PFSK-1 (cell line): Measurements from ENCODE around the gene GABRR3.

ENCODE experiments used
- FOXP2 ChIP-seq: optimal IDR thresholded peaks from 2 replicates; pipeline ENCODE3; 2011; ENCODE audit warnings: borderline replicate concordance, control low read depth, inconsistent platforms; ENCODE audit not compliant: insufficient read depth; ENCODE audit errors: extremely low read length, extremely low read depth
- POLR2AphosphoS5 ChIP-seq: IDR thresholded peaks from 2 replicates; pipeline ENCODE4 v1.6.1; 2012; ENCODE audit warnings: low read depth, mild to moderate bottlenecking, control low read depth, low read length, moderate library complexity
- REST ChIP-seq, 2 experiments: IDR thresholded peaks; 2 replicates each; pipeline versions ENCODE4 v1.6.1 to v1.8.0; 2011 to 2012; ENCODE audit warnings: low read depth in 2 of 2, low read length in 2 of 2, control low read depth in 1 of 2, inconsistent platforms in 1 of 2, mild to moderate bottlenecking in 1 of 2, moderate library complexity in 1 of 2; ENCODE audit not compliant: insufficient read depth in 1 of 2
- SIN3A ChIP-seq: IDR thresholded peaks from 2 replicates; pipeline ENCODE4 v1.6.1; 2012; ENCODE audit warnings: mild to moderate bottlenecking, low read length, moderate library complexity, borderline replicate concordance; ENCODE audit not compliant: insufficient read depth
- TAF1 ChIP-seq: IDR thresholded peaks from 2 replicates; pipeline ENCODE4 v1.6.1; 2012; ENCODE audit warnings: low read length, control low read depth, borderline replicate concordance; ENCODE audit not compliant: insufficient read depth

The GABRR3 gene

GRCh38 chr3:97940034-97940433 is 95.1 kb downstream of the GABRR3 start:
- TF ChIP-seq POLR2AphosphoS5 (no peak), FOXP2 (no peak), REST (IDR thresholded peaks at IDR 0.05; ENCODE audit: insufficient read depth in 1 of 2, low read depth in 2 of 2, low read length in 2 of 2) (no peak), TAF1 (no peak), SIN3A (no peak)

DNA sequence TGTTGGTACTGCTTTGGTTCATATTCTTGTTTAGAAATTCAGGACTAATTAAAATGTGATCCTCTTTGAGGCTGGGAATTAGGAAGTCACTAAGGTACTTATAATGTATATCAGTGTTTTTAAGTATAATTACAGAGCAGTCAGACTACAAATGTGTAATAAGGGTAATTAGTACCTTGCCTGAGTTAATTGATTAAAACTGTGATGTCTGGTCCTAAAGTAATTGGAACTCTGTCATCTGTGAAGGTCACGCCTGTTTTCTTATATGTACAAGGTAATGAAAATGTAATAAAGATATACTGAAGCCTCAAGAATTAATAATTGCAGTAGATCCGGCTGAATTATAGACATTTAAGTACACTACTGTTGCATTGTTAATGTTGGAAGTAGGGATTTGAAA is 95.7 kb downstream of the GABRR3 start:
- no peak for TF ChIP-seq SIN3A

DNA sequence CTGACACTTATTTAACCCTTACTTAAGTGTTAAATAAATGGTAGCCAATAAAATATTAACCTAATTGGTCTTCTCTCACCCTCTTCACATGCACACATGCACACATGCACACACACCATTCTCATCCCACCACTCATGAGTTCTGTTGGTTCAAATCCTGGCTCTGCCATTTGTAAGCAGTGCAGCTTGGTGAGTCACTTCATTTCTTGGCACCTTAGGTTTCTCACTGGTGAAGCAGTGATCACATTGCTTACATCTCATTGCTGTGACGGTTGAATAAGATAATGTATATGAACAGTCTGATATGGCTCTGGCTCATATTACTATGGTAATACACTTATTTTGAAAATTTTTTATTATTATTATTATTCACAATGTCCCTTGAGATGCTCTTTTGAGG is 96.7 kb downstream of the GABRR3 start:
- TF ChIP-seq SIN3A (no peak), FOXP2 (no peak), REST (IDR thresholded peaks at IDR 0.05; ENCODE audit: insufficient read depth in 1 of 2, low read depth in 2 of 2, low read length in 2 of 2) (no peak), TAF1 (no peak), POLR2AphosphoS5 (no peak)

- TF ChIP-seq REST (IDR thresholded peaks at IDR 0.05; ENCODE audit: insufficient read depth in 1 of 2, low read depth in 2 of 2, low read length in 2 of 2), result no peak
- no peak for TF ChIP-seq POLR2AphosphoS5
- no peak for TF ChIP-seq TAF1
- no peak for TF ChIP-seq FOXP2
- TF ChIP-seq SIN3A, result no peak
Observed at GRCh38 chr3:97937205-97937604, 97.9 kb downstream of the GABRR3 start.

DNA sequence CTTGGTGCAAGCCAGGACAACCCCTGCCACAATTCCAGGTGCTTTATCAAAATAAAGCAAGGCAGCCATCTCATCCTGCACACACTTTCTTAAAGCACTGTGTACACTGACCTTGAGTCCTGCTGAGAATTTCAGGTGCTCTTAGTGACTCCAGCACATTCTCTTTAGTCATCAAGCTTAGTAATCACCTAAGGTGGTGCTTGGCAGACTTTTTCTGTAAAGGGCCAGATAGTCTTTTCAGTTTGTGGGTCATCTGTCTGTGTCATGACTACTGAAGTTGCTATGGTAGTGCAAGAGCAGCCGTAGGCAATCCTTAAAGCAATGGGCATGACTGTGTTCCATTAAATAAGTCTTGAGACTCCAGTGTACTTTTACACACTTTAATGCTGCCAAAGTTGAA is 99.3 kb downstream of the GABRR3 start:
- TF ChIP-seq POLR2AphosphoS5 (no peak), FOXP2 (no peak), SIN3A (no peak), REST (IDR thresholded peaks at IDR 0.05; ENCODE audit: insufficient read depth in 1 of 2, low read depth in 2 of 2, low read length in 2 of 2) (no peak)
